Parathyroid adenoma (tissue), 2 donors: ENCODE data around the gene STOX1.
A peak's percentile ranks its signal among the peaks of the same experiment; 100 is the strongest.
"Not testable (repeated sequence)": the region's sequence is repeated elsewhere in the genome, so short reads cannot be mapped to it uniquely, and the experiment has no call there.

ENCODE experiments used
- H2AFZ ChIP-seq: fragments of 300-600 bp; sonication (generic); one replicate; pipeline ENCODE4 v1.7.0; 2017; ENCODE audit warnings: antibody characterized with exemption, mild to moderate bottlenecking
- H3K27ac ChIP-seq: fragments of 300-600 bp; sonication (generic); one replicate; pipeline ENCODE4 v1.7.0; 2017
- H3K27me3 ChIP-seq: fragments of 300-600 bp; sonication (generic); one replicate; pipeline ENCODE4 v1.7.0; 2017; ENCODE audit warnings: low read length; ENCODE audit not compliant: control insufficient read depth, insufficient read depth
- H3K36me3 ChIP-seq: fragments of 300-600 bp; sonication (generic); one replicate; pipeline ENCODE4 v1.7.0; 2017; ENCODE audit warnings: low read length; ENCODE audit not compliant: control insufficient read depth, insufficient read depth
- H3K4me1 ChIP-seq: fragments of 300-600 bp; sonication (generic); one replicate; pipeline ENCODE4 v1.7.0; 2017; ENCODE audit warnings: control low read depth
- H3K4me2 ChIP-seq: fragments of 300-600 bp; sonication (generic); one replicate; pipeline ENCODE4 v1.7.0; 2017; ENCODE audit warnings: low read length
- H3K4me3 ChIP-seq: fragments of 300-600 bp; sonication (generic); one replicate; pipeline ENCODE4 v1.7.0; 2017; ENCODE audit warnings: low read depth, low read length
- H3K79me2 ChIP-seq: fragments of 300-600 bp; sonication (generic); one replicate; pipeline ENCODE4 v1.7.0; 2017; ENCODE audit warnings: control low read depth
- H3K9ac ChIP-seq: fragments of 300-600 bp; sonication (generic); one replicate; pipeline ENCODE4 v1.7.0; 2017; ENCODE audit warnings: mild to moderate bottlenecking
- H3K9me3 ChIP-seq: fragments of 300-600 bp; sonication (generic); one replicate; pipeline ENCODE4 v1.7.0; 2017; ENCODE audit warnings: low read length; ENCODE audit not compliant: control insufficient read depth
- CTCF ChIP-seq: fragments of 300-600 bp; sonication (generic); IDR thresholded peaks from one replicate; pipeline ENCODE4 v1.7.0; 2017; ENCODE audit warnings: antibody characterized with exemption, mild to moderate bottlenecking
- donor health status: primary hyperparathyroidism.

The STOX1 gene

DNA sequence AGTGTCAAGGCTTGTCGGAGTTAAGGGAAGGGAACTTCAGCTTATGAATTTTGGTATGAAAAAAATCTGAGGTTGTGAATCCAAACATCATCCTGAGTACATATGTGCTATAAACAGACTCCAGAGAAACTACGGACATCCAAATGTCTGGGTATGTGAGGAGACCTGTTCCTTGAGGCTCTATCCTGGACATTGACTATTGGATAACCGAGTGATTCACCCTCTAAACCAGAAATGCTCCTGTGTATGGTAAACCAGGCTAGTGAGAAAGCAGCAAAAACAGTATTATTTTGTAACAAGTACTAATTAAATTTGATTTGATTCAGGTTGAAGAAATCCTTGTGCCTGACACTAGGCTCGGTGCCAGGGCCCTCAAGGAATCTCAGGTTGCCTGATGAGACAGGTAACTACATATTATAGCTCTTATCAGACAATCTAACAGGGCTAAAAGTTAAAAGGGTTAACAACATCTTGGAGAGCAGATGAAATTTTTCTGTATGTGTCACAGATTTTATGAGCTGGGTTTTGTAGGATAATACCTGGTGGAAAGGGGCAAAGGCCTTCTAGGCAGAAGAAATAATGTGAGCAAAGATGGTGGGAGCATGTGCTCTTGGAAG is 10.4 kb upstream of the STOX1 start:
- TF ChIP-seq CTCF: no peak
- Histone ChIP-seq H3K27me3 (no peaks in the 10 kb centered on the region), H3K4me1 (peaks cover 3% of the 10 kb centered on the region), H3K4me3 (no peak overlapping the region), H2AFZ (no peak overlapping the region), H3K9me3 (no peaks in the 10 kb centered on the region), H3K79me2 (no peaks in the 10 kb centered on the region), H3K9ac (no peak overlapping the region), H3K36me3 (no peaks in the 10 kb centered on the region), H3K4me2 (no peak overlapping the region), H3K27ac (no peak overlapping the region)

DNA sequence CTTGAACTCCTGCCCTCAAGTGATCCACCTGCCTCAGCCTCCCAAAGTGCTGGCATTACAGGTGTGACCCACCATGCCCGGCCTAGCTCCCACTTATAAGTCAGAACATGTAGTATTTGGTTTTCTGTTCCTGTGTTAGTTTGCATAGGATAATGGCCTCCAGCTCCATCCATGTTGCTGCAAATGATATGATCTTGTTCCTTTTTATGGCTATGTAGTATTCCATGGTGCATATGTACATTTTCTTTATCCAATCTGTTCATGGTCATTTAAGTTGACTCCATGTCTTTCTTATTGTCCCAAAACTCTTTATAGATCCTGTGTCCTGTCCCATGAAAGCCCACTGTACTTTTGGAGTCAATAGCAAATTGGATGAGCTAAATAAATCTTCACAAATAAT is 7.0 kb upstream of the STOX1 start:
- not testable (repeated sequence) for H3K4me2 ChIP-seq, H3K79me2 ChIP-seq, H3K4me1 ChIP-seq, H3K36me3 ChIP-seq, H3K9me3 ChIP-seq, H3K27ac ChIP-seq, H3K9ac ChIP-seq, H2AFZ ChIP-seq, H3K27me3 ChIP-seq, H3K4me3 ChIP-seq

- not testable (repeated sequence) for H3K9me3 ChIP-seq, H3K4me1 ChIP-seq, H2AFZ ChIP-seq, H3K36me3 ChIP-seq, H3K27me3 ChIP-seq, H3K79me2 ChIP-seq, H3K4me2 ChIP-seq, H3K4me3 ChIP-seq, H3K27ac ChIP-seq, H3K9ac ChIP-seq
These were observed 4.7 kb upstream of the STOX1 start for GRCh38 chr10:68822626-68823025.

GRCh38 chr10:68827592-68827959 is 245 bp downstream of the STOX1 start:
- not testable (repeated sequence) for H3K4me3 ChIP-seq, H2AFZ ChIP-seq, H3K9ac ChIP-seq, H3K9me3 ChIP-seq, H3K27me3 ChIP-seq, H3K36me3 ChIP-seq, H3K27ac ChIP-seq, H3K4me2 ChIP-seq, H3K79me2 ChIP-seq, H3K4me1 ChIP-seq

GRCh38 chr10:68828083-68828601 is 811 bp downstream of the STOX1 start:
- Histone ChIP-seq H3K4me2 (peak overlapping the region; percentile 31), H2AFZ (peak overlapping the region; percentile 84), H3K27ac (peak overlapping the region; percentile 45), H3K4me3 (peak overlapping the region; percentile 17)
- not testable (repeated sequence) for H3K36me3 ChIP-seq, H3K9ac ChIP-seq, H3K79me2 ChIP-seq, H3K4me1 ChIP-seq, H3K9me3 ChIP-seq, H3K27me3 ChIP-seq

- Histone ChIP-seq H3K9me3 (no peaks in the 10 kb centered on the region), H3K79me2 (no peaks in the 10 kb centered on the region), H3K4me2 (peak overlapping the region; percentile 31), H3K4me3 (no peak overlapping the region), H3K27ac (no peak overlapping the region), H3K4me1 (no peaks in the 10 kb centered on the region), H3K9ac (no peak overlapping the region), H3K27me3 (no peaks in the 10 kb centered on the region), H3K36me3 (no peaks in the 10 kb centered on the region), H2AFZ (no peak overlapping the region)
- no peak for TF ChIP-seq CTCF
These were observed 1.5 kb downstream of the STOX1 start for GRCh38 chr10:68828833-68829232.

DNA sequence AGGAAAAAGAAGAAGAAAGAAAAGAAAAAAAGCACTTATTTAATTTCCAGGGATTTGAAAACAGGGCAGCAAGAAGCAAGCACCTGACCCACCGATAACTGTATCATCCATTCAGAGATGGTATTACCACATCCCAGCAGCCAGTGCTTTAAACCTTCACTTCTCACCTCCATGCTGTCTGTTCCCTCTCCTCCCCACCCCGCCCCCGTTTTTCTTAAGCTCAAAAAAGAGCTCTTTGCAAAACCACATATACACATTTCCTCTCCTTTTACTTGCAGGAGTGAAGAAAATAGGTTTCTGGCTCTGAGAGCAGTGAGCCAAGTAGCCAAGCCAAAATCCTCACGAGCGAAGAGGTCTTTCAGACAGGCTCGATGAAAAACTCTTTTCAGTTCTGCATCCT is 2.2 kb downstream of the STOX1 start:
- Histone ChIP-seq H3K27ac (no peak overlapping the region), H2AFZ (no peak overlapping the region), H3K4me2 (no peak overlapping the region), H3K9me3 (no peaks in the 10 kb centered on the region), H3K4me3 (no peak overlapping the region), H3K36me3 (no peaks in the 10 kb centered on the region), H3K27me3 (no peaks in the 10 kb centered on the region), H3K79me2 (no peaks in the 10 kb centered on the region), H3K4me1 (no peaks in the 10 kb centered on the region), H3K9ac (no peak overlapping the region)
- no peak for TF ChIP-seq CTCF
